Ovary (tissue), 9 donors: ENCODE results near the gene EIF4H. TPM values are rescaled to one million over a fixed set of nuclear protein-coding genes. Genes with fewer than 3 reads are reported as not detected.

ENCODE experiments used
- DNase-seq, 5 donors: peaks; one replicate each; pipeline ENCODE4 v3.0.0-alpha.2; 2019 to 2020
- H3K27ac ChIP-seq, 2 donors: fragments of 200-600 bp; one replicate each; pipeline versions ENCODE4 v1.5.1 to v1.8.0; 2019 to 2022
- H3K27me3 ChIP-seq: fragments of 200-600 bp; one replicate; pipeline ENCODE4 v1.8.0; 2022
- H3K36me3 ChIP-seq: fragments of 200-600 bp; sonication (generic); one replicate; pipeline ENCODE4 v1.5.1; 2019
- H3K4me1 ChIP-seq: one replicate; pipeline ENCODE4 v1.8.1; 2013; ENCODE audit warnings: mild to moderate bottlenecking, moderate library complexity; ENCODE audit not compliant: insufficient read depth
- H3K4me3 ChIP-seq: fragments of 200-600 bp; sonication (generic); one replicate; pipeline ENCODE4 v1.5.1; 2017
- H3K9me3 ChIP-seq, 2 donors: fragments of 200-600 bp in 1 of 2; sonication (generic) in 1 of 2; one replicate each; pipeline versions ENCODE4 v1.5.1 to v1.8.1; 2013 to 2019; ENCODE audit warnings: mild to moderate bottlenecking in 1 of 2, moderate library complexity in 1 of 2
- EP300 ChIP-seq: sonication (generic); formaldehyde crosslinking; IDR thresholded peaks from one replicate; pipeline ENCODE4 v1.6.1; 2017; ENCODE audit warnings: antibody characterized with exemption
- POLR2A ChIP-seq: fragments of 450-650 bp; IDR thresholded peaks from one replicate; pipeline ENCODE4 v1.6.1; 2017; ENCODE audit warnings: antibody characterized with exemption, mild to moderate bottlenecking, moderate library complexity
- WGBS, 3 donors: extraction: QIAGEN DNeasy Blood & Tissue Kit in 1 of 3; methylation state at CpG; one replicate each; pipeline versions ENCODE4 v1.1.5 to v1.1.7; 2013 to 2017; 5-methylcytosine and 5-hydroxymethylcytosine counted together
- intact Hi-C, 4 donors: fragments of 100-400 bp; cut with DNase I; formaldehyde crosslinking; loops; one replicate each; pipeline versions ENCODE4 v1.11.0 to v1.15.1; 2022 to 2023
- polyA plus RNA-seq, 2 donors: library from polyadenylated mRNA; stranded (reverse); fragments of 200-250 nt in 1 of 2; fragments of 350-450 nt in 1 of 2; fragmentation: Illumina TruSeq in 1 of 2; extraction: RNeasy Lipid Tissue Mini Kit (QIAGEN cat#74804) in 1 of 2; gene quantifications; one replicate each; pipeline ENCODE4 v1.2.3, GENCODE V29; 2013 to 2014
- total RNA-seq, 7 donors: library from RNA; depleted of rRNA in 2 of 7; stranded (reverse); fragments of >200 nt in 2 of 7; fragmentation: NEBNext Ultra II Directional in 3 of 7; extraction: Animal tissue kit (Norgen Biotek cat#: 25700) in 3 of 7; gene quantifications; one replicate each; pipeline versions ENCODE4 v1.1.0 to v1.2.4, GENCODE V29; 2016 to 2023
- TF ChIP-seq, protein P1 (sequence below), 3 donors: fragments of 450-650 bp in 2 of 3; fragments of 200-600 bp in 1 of 3; IDR thresholded peaks; one replicate each; pipeline versions ENCODE4 v1.5.1 to v1.8.0; 2016 to 2022; ENCODE audit warnings: antibody characterized with exemption in 3 of 3, mild to moderate bottlenecking in 1 of 3
- donor health status: DM: no; HTN: no; CAD: no; lungs with moderate emphysema.
- donor health status: DM: no; HTN: no; CAD: no.
- donor health status: Bipolar disorder and iron deficiency.
- donor health status: DM: yes; HTN: yes; CAD: no.
- donor health status: DM: no; HTN: no; CAD: no.
- donor health status: DM: yes; HTN: yes; CAD: no.

The EIF4H gene
- total and polyA plus RNA-seq, 9 donors, result 151 to 301 (median 260) TPM

DNA sequence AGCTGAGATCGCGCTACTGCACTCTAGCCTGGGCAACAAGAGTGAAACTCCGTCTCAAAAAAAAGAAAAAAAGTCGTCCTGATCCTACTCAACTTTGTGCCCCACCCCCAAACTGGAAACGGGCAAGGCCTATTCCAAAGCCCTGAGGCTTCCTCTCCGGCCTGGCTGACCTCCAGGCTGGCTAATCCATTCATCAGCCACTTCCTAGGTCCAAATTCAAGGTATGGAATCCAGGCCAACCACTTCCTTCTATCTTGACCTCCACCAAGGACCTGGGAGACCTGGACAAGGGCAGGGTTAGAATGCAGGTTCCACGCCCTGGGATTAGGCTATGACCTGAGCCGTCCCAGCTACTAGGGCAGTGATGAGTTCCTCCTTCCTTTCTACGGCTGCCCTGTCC lies 20.4 kb upstream of the EIF4H start:
- no peak for DNase-seq
- Histone ChIP-seq H3K4me3 (no peak overlapping the region), H3K4me1 (no peaks in the 10 kb centered on the region), H3K27me3 (no peaks in the 10 kb centered on the region), H3K27ac (no peak overlapping the region), H3K36me3 (no peaks in the 10 kb centered on the region), H3K9me3 (no peaks in the 10 kb centered on the region)
- WGBS, 3 donors, result 80 to 82% (median 81%) methylated on average over 9 of the region's 9 CpGs
- TF ChIP-seq, protein P1, sequence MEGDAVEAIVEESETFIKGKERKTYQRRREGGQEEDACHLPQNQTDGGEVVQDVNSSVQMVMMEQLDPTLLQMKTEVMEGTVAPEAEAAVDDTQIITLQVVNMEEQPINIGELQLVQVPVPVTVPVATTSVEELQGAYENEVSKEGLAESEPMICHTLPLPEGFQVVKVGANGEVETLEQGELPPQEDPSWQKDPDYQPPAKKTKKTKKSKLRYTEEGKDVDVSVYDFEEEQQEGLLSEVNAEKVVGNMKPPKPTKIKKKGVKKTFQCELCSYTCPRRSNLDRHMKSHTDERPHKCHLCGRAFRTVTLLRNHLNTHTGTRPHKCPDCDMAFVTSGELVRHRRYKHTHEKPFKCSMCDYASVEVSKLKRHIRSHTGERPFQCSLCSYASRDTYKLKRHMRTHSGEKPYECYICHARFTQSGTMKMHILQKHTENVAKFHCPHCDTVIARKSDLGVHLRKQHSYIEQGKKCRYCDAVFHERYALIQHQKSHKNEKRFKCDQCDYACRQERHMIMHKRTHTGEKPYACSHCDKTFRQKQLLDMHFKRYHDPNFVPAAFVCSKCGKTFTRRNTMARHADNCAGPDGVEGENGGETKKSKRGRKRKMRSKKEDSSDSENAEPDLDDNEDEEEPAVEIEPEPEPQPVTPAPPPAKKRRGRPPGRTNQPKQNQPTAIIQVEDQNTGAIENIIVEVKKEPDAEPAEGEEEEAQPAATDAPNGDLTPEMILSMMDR (IDR thresholded peaks at IDR 0.05), result no peak
- TF ChIP-seq EP300, result no peak
- TF ChIP-seq POLR2A, result no peak
- intact Hi-C loops, result no loop called here

DNA sequence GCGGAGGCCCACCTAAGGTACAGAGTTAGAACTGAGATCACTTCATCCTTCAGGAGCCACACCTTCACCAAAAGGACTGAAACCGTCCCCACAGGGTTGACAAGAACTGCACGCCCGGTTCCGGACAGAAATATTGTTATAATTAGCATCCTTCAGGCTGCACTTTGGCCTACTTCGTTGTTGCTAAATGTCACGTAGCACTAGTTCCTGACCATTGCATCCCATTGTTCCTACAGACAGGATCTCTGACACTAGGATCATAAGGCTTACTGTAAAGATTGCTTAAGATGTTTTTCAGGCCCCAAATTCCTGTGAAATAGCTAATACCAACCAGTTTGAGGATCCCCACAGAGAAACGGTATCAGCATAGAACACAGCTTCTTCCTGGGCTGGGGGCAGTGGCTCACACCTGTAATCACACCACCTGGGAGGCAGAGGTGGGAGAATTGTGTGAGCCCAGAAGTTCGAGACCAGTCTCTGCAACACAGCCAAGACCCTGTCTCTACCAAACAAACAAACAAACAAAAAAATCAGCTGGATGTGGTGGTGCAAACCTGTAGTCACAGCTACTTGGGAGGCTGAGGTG lies 18.3 kb upstream of the EIF4H start:
- H3K27ac ChIP-seq, result no peak overlapping the region
- no peaks in the 10 kb centered on the region for H3K9me3 ChIP-seq
- no peak for DNase-seq
- no peak for TF ChIP-seq POLR2A
- TF ChIP-seq, protein P1 (IDR thresholded peaks at IDR 0.05), result no peak
- TF ChIP-seq EP300, result no peak
- H3K36me3 ChIP-seq, result no peaks in the 10 kb centered on the region
- H3K27me3 ChIP-seq, result no peaks in the 10 kb centered on the region
- H3K4me1 ChIP-seq, result no peaks in the 10 kb centered on the region
- intact Hi-C loops, result no loop called here
- WGBS, 3 donors, result 80 to 87% (median 85%) methylated on average over 9 of the region's 9 CpGs
- no peak overlapping the region for H3K4me3 ChIP-seq

DNA sequence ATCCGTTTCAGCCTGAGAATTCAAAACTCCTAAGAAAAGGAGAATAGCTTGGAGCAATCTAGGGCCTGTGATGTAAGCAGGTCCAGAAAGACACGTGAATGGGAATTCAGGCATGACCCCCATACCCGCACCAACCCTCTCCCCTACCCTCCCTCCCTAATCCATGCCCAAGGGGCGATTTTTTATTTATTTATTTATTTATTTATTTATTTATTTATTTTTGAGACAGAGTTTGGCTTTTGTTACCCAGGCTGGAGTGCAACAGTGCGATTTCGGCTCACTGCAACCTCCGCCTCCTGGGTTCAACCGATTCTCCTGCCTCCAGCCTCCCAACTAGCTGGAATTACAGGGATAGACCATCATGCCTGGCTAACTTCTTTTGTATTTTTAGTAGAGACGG lies 16.6 kb upstream of the EIF4H start:
- Histone ChIP-seq H3K27me3 (no peaks in the 10 kb centered on the region), H3K9me3 (no peaks in the 10 kb centered on the region), H3K27ac (no peak overlapping the region), H3K4me1 (no peaks in the 10 kb centered on the region), H3K36me3 (no peaks in the 10 kb centered on the region), H3K4me3 (no peak overlapping the region)
- intact Hi-C loops, result no loop called here
- WGBS, 3 donors, result 94 to 96% (median 95%) methylated on average over 9 of the region's 9 CpGs
- no peak for DNase-seq
- TF ChIP-seq, protein P1 (IDR thresholded peaks at IDR 0.05), result no peak
- no peak for TF ChIP-seq EP300
- no peak for TF ChIP-seq POLR2A

DNA sequence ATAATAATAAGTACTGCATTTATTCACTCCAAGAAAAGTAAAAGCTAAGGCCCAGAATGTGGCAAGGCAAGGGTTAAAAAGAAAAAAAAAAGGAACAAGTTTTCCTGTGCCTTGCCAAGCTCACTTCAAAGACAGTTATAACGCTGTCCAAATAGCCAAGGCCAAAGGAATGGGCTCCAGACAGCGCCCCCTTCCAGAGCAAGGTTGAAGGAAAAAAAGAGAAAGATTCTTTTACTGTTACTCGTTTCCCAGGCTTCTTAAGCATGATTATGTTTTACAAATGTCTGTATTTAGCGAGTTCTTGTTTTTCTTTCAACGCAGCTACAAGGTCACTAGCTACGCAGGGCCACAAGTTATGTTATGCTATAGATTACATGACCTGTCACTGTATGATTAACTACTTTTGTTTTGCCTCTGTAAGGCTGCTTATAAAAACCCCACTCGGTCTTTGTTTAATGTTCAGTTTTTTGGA lies 9.1 kb upstream of the EIF4H start:
- Histone ChIP-seq H3K36me3 (no peaks in the 10 kb centered on the region), H3K27me3 (no peaks in the 10 kb centered on the region), H3K9me3 (no peaks in the 10 kb centered on the region), H3K4me1 (peaks cover 8% of the 10 kb centered on the region), H3K27ac (peak overlapping the region in 1 of 2 donors; percentile 66), H3K4me3 (no peak overlapping the region)
- WGBS, 3 donors, result 3 to 6% (median 5%) methylated on average over 7 of the region's 7 CpGs
- intact Hi-C loops, result loop anchor here in 1 of 4 donors (10.0 kb wide), 1 partner anchor 100 kb away; no protein-coding TSS in a partner anchor
- no peak for TF ChIP-seq EP300
- no peak for TF ChIP-seq POLR2A
- TF ChIP-seq, protein P1 (IDR thresholded peaks at IDR 0.05), result peak; percentile 25 to 64 (median 32)
- peak; percentile 69 to 80 (median 71) for DNase-seq
